OCI-M2 (cell line): Measurements from ENCODE around the gene CHIT1.
"Not testable (repeated sequence)": the region's sequence is repeated elsewhere in the genome, so short reads cannot be mapped to it uniquely, and the experiment has no call there.

Experiments used
- DNase-seq: peaks from one replicate; lab custom pipeline; 2025; ENCODE audit not compliant: unreplicated experiment; lab: John Stamatoyannopoulos, UW

The CHIT1 gene

DNA sequence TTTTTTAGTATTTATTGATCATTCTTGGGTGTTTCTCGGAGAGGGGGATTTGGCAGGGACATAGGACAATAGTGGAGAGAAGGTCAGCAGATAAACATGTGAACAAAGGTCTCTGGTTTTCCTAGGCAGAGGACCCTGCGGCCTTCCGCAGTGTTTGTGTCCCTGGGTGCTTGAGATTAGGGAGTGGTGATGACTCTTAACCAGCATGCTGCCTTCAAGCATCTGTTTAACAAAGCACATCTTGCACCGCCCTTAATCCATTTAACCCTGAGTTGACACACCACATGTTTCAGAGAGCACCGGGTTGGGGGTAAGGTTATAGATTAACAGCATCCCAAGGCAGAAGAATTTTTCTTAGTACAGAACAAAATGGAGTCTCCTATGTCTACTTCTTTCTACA lies 36.7 kb upstream of the CHIT1 start:
- not testable (repeated sequence) for DNase-seq

DNA sequence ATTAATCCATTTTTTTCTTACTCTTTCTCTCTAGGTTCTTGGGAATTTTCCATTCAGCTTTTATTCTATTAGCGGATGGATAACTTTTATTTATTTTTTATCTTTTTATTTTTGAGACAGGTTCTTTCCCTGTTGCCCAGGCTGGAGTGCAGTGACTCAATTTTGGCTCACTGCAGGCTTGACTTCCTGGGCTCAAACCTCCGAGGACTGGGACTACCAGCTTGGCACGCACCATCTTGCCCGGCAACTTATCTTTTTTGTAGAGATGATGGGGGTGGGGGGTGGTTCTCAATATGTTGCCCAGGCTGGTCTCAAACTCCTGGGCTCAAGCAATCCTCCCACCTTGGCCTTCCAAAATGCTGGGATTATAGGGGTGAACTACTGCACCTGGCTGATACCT lies 36.1 kb upstream of the CHIT1 start:
- no peak for DNase-seq

DNA sequence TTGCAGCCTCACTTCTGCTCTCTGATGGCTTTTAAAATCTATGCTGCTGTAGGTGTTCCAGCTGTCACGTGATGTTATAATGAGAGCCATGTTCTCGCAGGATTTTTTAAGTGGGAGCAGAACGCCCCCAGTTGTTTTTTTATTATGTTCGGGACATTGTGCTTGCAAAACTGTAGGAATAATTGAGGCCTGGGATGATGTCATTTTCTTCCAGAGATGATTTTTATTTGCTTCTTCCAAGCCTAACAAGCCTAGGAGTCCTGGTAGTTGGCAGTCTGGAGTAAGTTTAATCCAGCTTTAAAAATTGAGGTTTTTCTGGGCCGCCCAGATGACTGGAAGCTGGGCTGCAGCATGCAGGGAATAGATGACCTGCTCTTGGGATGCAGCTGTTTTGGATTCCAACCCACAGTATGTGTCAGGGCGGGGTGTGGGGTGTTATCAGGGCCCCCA lies 34.6 kb upstream of the CHIT1 start:
- DNase-seq: no peak

DNA sequence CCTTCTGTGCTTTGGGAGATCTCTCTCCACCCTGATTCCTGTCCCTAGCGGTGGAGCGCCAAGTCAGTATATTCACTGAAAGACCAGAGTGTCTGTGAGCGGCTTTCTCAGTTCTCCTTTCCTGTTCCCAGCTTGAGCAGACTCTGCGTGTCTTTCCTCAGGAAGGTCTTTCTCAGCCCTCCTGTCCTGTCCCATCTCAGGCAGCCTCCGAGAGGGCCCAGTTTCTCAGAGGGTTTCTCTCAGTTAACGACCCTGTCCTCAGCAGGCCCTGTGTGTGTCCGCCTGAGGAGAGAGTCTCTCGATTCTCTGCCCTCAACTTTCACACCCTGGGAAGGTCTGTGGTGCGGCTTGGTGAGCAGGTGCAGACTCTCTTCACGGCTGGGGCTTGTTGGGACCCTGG lies 34.0 kb upstream of the CHIT1 start:
- DNase-seq: no peak

DNA sequence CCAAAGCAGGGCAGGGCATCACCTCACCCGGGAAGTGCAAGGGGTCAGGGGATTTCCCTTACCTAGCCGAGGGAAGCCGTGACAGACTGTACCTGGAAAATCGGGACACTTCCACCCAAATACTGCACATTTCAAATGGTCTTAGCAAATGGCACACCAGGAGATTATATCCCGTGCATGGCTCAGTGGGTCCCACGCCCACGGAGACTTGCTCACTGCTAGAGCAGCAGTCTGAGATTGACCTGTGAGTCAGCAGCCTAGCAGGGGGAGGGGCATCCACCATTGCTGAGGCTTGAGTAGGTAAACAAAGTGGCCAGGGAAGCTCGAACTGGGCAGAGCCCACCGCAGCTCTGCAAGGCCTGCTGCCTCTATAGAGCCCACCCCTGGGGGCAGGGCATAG lies 27.2 kb upstream of the CHIT1 start:
- not testable (repeated sequence) for DNase-seq

DNA sequence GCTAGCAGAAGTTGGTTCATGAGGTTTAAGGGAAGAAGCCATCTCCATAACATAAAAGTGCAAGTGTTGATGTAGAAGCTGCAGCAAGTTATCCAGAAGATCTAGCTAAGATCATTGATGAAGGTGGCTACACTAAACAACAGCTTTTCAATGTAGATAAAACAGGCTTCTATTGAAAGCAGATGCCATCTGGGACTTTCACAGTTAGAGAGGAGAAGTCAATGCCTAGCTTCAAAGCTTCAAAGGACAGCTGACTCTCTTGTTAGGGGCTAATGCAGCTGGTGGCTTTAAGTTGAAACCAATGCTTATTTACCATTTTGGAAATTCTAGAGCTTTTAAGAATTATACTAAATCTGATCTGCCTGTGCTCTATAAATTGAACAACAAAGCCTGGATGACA lies 25.3 kb upstream of the CHIT1 start:
- not testable (repeated sequence) for DNase-seq

DNA sequence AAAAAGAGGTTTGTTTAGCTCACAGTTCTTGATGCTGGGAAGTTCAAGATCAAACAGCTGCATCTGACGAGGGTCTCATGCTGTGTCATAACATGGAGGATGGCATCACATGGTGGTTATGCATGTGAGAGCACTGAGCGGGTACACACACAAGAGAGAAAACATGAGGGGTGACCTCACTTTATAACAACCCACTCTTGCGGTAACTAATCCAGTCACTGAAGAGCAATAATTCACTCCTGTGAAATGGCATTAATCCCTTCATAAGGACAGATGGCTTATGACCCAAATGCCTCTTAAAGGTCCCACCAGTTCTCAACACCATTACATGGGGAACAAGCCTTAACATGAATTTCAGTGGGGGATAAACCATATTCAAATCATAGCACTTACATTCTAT lies 23.2 kb upstream of the CHIT1 start:
- no peak for DNase-seq

DNA sequence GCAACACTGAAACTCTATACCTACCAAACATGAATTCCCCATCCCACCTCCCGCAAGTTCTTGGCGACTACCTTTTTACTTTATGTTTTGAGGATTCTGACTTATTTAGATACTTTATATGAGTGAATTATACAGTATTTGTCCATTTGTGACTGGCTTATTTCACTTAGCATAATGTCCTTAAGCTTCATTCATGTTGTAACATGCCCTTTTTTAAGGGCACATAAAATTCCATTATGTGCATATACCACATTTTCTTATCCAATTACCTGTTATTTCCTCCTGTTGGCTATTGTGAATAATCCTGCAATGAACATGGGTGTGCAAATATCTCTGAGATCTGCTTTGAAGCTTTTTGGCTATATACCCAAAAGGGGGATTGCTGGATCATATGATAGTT lies 22.0 kb upstream of the CHIT1 start:
- no peak for DNase-seq

DNA sequence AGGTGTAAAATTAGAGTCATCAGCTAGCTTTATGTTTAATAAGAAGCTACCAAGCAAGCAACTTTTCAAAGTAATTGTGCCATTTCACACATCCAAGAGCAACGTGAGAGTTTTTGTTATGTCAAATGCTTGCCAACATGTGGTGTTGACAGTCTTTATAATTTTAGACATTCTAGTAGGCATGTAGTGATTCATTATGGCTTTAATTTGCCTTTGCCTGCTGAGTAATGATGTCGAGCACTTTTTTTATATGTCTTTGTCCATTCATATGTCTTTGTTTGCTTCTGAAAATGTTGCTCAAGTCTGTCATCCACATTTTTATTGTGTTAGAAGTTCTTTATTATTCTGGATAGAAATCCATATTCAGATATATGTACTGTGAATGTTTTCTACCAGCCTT lies 21.4 kb upstream of the CHIT1 start:
- no peak for DNase-seq

DNA sequence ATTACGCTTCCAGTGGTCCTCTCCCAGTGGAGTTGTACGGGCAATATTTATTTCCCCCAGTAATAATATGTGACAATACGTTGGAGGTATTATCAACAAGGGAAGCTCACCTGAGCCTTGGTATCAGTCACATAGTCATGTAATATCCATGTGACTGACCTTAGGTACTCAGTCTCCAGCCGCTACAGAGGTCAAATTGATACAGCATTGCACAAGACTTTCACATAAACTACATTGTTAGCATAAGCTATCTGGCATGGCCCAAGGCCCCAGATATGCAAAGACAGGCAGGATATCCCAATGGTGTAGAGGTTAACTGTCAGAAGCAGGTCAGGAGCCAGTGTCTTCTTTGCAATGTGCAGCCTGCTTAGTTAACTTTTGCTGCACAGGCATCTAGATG lies 15.3 kb upstream of the CHIT1 start:
- DNase-seq: no peak

DNA sequence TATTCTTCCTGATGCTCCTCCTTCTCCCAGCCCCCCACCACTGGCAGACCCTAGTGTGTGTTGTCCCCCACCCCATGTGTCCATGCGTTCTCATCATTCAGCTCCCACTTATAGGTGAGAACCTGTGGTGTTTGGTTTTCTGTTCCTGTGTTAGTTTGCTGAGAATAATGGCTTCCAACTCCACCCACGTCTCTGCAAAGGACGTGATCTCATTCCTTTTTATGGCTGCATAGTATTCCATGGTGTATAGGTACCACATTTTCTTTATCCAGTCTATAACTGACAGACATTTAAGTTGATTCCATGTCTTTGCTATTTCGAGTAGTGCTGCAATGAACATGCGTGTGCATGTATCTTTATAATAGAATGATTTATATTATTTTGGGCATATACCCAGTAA lies 12.2 kb upstream of the CHIT1 start:
- not testable (repeated sequence) for DNase-seq

DNA sequence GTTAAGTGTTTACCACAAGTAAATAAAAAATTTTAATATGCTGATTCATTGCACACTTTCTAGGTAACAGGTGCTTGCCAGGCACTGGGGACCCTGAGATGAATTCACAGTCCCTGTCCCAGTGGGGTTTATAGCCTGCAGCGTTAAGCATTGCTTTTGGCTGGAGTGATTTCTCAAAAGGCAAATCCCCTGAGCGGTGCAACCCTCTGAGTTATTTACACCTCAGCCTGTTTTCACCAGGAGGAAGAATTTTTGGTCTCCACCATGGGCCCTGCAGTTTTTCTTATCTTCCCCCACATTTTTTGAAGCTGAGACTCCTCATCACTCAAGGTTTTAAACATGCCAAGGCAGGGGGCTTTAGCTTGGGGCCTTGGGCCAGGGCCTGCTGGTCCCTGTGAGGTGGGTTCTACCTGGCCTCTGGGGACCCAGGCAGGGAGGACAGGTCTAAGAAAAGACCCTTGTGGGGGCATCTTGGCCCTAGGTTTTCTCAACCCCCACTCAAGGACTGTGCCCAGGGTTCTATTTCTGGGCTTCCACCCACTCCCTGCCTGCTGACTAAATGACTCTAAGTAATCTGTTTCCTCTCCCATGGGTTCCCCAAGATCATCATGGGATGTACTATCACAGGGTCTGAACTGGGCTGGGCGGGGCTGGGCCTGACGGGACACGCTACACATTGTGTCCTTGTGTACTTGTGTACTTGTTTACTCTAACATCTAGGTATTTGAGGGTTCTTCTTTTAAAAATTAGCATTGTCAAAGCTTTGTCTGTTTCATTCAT lies 10.2 kb upstream of the CHIT1 start:
- DNase-seq: no peak

DNA sequence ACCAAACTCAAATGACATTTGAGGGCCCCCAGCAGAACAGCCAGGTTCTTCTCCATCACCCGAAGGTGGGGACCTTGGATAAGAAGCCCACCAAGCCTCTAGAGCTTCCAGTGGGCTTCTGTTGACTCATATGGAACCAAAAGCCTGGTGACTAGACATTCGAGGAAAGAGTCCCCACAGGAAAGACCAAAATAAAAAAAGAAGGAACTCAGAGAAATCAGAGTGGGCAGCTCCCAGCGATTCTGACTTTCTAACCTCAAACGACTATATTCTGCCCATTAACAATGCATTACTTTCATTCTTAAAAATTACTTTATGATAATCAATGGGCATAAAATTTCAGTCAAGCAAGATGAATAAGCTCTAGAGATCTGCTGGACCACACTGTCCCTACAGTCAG lies 9.6 kb upstream of the CHIT1 start:
- DNase-seq: no peak

DNA sequence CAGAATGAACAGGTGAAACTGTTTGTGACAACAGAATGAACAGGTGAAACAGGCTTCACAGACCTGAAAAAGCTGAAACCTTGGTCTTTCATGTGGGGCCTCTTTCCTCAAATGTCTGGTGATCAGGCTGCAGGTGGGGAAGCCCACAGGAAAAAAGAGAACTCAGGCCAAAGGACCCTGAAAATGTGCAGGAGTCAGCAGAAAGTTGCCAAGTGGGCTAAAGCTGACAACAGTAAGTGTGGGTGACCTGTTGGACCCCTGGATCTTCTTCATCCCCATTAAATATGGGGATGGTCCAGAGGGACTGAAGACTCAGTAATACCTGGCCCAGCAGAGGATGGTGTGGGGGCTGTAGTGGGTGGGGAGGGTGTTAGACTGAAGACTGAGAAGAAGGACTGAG lies 9.1 kb upstream of the CHIT1 start:
- no peak for DNase-seq

DNA sequence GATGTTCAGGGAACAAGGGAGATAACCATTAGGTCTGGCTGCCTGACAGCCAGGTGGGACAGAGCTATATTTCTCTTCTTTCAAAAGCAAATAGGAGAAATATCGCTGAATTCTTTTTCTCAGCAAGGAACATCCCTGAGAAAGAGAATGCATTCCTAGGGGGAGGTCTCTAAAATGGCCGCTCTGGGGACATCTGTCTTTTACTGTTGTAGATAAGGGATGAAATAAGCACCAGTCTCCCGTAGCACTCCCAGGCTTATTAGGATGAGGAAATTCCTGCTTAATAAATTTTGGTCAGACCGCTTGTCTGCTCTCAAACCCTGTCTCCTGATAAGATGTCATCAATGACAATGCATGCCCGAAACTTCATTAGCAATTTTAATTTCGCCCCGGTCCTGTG lies 5.4 kb upstream of the CHIT1 start:
- not testable (repeated sequence) for DNase-seq

DNA sequence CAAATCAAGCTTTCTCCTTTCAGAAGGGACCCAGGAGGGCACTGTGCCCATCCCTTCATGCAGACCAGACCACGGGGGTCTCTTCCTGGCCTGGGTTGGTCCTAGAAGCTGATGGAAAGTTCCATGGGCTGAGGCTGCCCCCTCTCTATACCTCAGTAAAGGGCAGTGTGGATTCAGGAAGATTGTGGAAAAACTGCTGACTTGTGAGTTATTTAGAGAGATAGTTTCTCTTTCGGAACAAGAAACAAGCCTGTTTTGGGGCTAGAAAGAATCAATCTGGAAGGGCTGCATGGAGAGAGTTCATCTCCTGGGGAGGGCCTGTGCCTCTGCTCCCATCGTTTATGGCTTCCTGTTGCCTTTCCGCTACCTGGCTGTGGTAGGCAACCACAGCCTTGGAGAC lies 803 bp downstream of the CHIT1 start:
- no peak for DNase-seq

DNA sequence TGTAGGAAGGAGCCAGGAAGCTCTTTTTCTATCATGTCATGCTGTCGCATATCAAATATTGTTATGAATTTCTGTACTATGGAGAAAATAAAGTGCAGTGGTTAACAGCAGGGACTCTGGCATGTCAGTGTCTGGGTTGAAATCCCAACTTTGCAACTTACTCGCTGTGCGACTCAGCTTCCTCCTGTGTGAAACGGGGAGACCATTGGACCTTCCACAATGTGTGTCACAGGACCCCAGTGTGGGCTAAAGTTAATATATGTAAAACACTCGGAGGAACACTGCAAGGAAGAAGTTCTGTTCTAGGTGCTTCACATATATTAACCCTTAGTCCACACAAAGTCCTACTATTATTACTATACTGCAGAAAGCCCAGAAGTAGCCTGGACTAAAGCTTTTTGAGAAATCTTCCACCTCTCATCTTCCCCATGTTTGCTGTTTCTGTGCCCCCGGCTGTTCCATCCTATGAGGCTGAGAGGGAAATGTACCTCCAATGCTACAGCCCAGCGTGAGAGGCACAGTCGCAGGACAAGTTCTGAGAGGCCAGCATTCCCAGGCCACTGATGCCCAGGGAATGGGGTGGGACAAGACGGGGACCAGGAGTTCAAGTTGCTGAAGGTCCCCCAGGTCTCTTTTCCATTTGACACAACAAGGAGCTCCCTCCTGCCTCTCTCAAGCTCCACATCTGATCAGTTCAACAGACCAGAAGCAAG lies 1.9 kb downstream of the CHIT1 start:
- no peak for DNase-seq

DNA sequence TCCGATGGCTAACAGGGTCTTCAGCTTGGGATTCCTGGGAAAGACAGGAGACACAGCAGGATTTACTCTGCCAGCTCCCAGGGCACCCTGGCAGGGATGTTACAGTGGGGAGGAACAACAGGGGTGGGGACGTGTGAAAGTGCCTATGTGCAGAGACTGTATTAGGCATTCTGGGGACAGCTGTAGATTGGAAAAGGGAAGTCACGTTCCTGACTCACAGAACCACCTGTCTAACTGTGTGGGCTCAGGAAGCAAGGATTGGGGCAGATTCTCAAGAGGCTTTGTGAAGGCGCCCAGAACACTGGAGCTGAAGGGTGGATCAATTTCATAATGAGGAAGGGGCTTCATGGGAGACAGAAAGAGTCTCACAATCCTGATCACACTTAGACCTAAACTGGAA lies 4.4 kb downstream of the CHIT1 start:
- no peak for DNase-seq

DNA sequence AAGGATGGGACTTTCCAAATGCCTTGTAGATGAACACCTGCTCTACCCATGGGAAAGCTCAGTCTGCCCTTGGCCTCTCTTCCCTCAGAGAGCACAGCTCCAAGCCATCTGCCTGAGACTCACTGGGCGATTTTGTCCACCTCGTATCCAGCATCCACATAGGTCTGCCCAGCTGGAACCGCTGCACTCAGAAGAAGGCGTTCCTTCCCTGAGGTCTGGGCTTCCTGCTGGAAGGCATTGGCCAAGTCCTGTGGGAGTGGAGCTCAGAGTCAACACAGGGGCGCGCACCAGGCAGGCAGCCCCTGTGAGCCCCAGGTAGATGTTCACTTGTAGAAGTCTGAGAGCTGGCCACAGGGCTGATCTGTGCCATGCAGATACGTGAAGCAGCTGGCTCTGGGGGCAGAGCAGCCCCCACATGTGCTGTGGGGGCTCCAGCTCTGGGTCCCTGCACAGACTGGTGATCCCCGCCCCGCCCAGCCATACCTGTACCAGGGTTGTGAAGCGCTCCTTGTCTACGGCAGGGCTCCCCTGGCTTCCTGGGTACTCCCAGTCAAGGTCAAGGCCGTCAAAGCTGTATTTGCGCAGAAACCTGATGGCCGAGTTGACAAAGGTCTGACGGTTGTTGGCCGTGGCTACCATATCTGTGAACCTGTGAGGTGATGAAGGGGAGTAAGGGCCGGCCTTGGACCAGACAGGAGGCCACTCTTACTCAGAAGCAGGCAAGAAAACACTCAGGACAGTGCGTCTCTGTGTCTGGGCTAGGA lies 6.3 kb downstream of the CHIT1 start:
- no peak for DNase-seq

DNA sequence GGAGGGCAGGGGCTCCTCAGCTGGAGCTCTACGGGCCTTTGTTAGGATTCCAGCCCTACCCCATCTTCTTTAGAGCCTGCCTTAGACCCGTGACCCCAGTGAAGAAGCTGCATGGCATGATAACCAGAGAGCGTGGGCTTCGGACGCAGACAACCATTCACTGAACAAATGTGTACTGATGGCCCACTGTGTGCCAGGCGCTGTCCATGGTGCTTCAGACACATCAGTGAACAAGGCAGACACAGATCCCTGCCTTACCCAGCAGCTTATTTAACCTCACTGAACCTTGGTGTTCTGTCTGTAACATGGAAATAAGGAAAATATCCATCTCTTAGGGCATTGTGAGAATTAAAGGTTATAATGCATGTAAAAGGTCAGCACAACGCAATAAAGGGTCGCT lies 9.5 kb downstream of the CHIT1 start:
- no peak for DNase-seq

DNA sequence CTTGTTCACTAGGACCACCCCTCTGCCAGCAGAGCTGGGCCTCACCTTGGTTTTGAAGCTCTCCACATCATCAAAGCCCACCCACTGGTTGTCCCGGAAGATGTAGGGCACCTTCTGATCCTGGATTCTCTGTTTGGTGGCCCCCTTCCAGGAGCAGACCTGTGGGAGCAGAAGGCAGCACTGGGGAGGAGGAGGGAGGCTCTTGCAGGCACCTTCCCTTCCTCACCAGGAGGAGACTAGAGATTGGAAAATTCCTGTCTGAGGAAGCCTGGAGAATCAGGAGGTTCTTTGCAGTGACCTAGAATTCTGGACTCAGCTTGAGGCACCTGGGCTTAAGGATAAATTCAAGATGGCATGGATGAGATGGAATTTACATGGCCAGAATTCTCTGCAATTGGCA lies 10.3 kb downstream of the CHIT1 start:
- DNase-seq: no peak

DNA sequence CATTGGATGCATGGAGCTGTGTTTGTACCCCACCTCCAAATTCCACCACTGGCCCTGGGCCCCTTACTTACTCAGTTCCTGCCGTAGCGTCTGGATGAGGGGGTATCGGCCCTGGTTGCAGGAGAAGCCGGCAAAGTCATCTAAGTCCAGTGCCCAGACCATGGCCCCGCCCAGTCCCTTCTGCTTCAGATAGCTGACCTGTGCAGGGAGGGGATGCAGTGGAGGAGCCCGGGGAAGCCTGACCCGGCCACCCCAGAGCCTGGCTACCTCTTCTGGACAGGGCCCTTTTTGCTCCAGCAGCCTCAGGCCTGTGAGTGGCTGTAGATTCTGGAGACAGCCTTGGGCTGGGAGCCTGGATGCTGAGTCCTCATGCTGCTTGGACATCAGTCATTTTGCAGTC lies 11.8 kb downstream of the CHIT1 start:
- DNase-seq: no peak
